AG04450 (cell line): ENCODE measurements around the gene RLBP1. TPM values are rescaled to one million over a fixed set of nuclear protein-coding genes. Genes with fewer than 3 reads are reported as not detected.

Source experiments
- CTCF ChIA-PET: fragments of 300-600, 350-600 bp; formaldehyde crosslinking; extraction: SDS; loops from one replicate; lab custom pipeline; 2022; ENCODE audit warnings: antibody characterized with exemption, inconsistent platforms; lab: Charles Lee
- POLR2A ChIA-PET: fragments of 350-600 bp; formaldehyde crosslinking; extraction: SDS; loops from one replicate; lab custom pipeline; 2021; ENCODE audit warnings: antibody characterized with exemption, inconsistent platforms; lab: Yijun Ruan, JAX
- DNase-seq: peaks from one replicate; pipeline ENCODE4 v3.0.0-alpha.2; 2011; ENCODE audit warnings: low read depth, low spot score
- H3K27ac ChIP-seq: one replicate; pipeline ENCODE4 v1.5.1; 2012; ENCODE audit warnings: low read depth, low read length, control low read depth
- H3K27me3 ChIP-seq: one replicate; pipeline ENCODE4 v1.6.0; 2012; ENCODE audit warnings: low read length; ENCODE audit not compliant: control insufficient read depth, insufficient read depth
- H3K4me3 ChIP-seq: 2 replicates; pipeline ENCODE4 v1.5.1; 2011; ENCODE audit warnings: mild to moderate bottlenecking, low read depth, low read length, control low read depth
- H3K9me3 ChIP-seq: 2 replicates; pipeline ENCODE4 v1.5.1; 2012; ENCODE audit warnings: low read length; ENCODE audit not compliant: control insufficient read depth, insufficient read depth
- polyA plus RNA-seq: library from polyadenylated mRNA; depleted of rRNA; stranded (reverse); fragments of >200 nt; gene quantifications from 2 replicates; pipeline ENCODE4 v1.2.3, GENCODE V29; 2011
- TF ChIP-seq, protein P1 (sequence below): IDR thresholded peaks from 2 replicates; pipeline ENCODE4 v1.5.1; 2011; ENCODE audit warnings: low read depth, low read length, control low read depth, inconsistent platforms

RLBP1 gene
- polyA plus RNA-seq, 1 experiment: not detected

- Histone ChIP-seq H3K27ac (no peak overlapping the region), H3K4me3 (no peak overlapping the region), H3K9me3 (no peaks in the 10 kb centered on the region), H3K27me3 (peaks cover 4% of the 10 kb centered on the region)
- POLR2A ChIA-PET: no interaction called here
- CTCF ChIA-PET: interaction anchor here (1.2 kb wide), 1 partner anchor 21 kb away, joined by 9 read pairs; no protein-coding TSS in a partner anchor
- no peak for DNase-seq
- TF ChIP-seq, protein P1, sequence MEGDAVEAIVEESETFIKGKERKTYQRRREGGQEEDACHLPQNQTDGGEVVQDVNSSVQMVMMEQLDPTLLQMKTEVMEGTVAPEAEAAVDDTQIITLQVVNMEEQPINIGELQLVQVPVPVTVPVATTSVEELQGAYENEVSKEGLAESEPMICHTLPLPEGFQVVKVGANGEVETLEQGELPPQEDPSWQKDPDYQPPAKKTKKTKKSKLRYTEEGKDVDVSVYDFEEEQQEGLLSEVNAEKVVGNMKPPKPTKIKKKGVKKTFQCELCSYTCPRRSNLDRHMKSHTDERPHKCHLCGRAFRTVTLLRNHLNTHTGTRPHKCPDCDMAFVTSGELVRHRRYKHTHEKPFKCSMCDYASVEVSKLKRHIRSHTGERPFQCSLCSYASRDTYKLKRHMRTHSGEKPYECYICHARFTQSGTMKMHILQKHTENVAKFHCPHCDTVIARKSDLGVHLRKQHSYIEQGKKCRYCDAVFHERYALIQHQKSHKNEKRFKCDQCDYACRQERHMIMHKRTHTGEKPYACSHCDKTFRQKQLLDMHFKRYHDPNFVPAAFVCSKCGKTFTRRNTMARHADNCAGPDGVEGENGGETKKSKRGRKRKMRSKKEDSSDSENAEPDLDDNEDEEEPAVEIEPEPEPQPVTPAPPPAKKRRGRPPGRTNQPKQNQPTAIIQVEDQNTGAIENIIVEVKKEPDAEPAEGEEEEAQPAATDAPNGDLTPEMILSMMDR: no peak
These were observed 6.0 kb upstream of the RLBP1 start for GRCh38 chr15:89227425-89227824.

DNA sequence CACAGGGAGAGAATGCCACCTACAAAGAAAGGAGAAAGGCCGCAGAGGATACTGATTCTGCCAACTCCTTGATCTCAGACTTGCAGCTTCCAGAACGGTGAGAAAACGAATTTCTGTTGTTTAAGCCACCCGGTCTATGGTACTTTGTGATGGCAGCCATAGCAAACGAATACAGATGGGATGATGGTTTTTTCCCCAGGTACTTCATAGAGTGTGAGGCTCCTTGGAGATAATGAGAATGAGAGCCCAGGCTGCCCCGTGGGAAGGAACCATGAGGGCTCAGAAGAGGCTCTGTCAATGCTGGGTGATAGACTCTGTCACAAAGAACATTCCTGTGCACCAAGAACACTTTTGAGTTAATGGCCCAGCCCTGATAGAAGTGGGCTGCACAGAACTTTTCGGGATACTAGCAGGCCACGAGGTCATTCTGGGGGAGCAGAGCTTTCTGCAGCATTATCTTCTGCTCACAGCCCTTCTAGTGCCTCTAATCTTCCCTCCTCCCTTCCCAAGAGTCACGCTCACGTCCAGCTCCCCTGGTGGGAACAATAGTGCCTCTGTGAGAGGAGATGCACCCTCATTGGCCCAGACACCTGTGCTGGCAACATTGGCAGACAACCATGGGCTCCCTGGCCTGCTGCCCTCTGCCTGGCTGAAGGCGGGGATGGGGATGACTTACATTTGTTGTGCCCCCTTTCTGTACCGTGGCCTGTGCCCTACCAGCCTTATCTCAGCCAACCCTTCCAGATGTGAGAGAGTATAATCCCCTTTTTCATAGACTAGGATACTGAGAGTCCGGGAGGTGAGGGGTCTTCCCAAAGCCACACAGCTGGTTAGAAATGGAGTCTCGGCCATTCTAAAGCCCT lies 5.2 kb upstream of the RLBP1 start:
- DNase-seq: no peak
- Histone ChIP-seq H3K4me3 (no peak overlapping the region), H3K27ac (no peak overlapping the region), H3K27me3 (peaks cover 9% of the 10 kb centered on the region), H3K9me3 (no peaks in the 10 kb centered on the region)
- POLR2A ChIA-PET: no interaction called here
- TF ChIP-seq, protein P1: no peak
- CTCF ChIA-PET: interaction anchor here (3.0 kb wide), 1 partner anchor 20 kb away, joined by 18 read pairs; no protein-coding TSS in a partner anchor

GRCh38 chr15:89225588-89225987 lies 4.2 kb upstream of the RLBP1 start:
- ChIA-PET POLR2A (no interaction called here), CTCF (interaction anchor here (3.0 kb wide), 1 partner anchor 19 kb away, joined by 18 read pairs; no protein-coding TSS in a partner anchor)
- no peak overlapping the region for H3K4me3 ChIP-seq
- no peaks in the 10 kb centered on the region for H3K9me3 ChIP-seq
- H3K27me3 ChIP-seq: peaks cover 12% of the 10 kb centered on the region
- TF ChIP-seq, protein P1: no peak
- no peak for DNase-seq
- H3K27ac ChIP-seq: no peak overlapping the region

GRCh38 chr15:89218531-89218930 lies 2.8 kb downstream of the RLBP1 start:
- Histone ChIP-seq H3K4me3 (no peak overlapping the region), H3K27me3 (peaks cover 45% of the 10 kb centered on the region), H3K9me3 (no peaks in the 10 kb centered on the region; the same call in 1 of the 2 replicates), H3K27ac (no peak overlapping the region)
- TF ChIP-seq, protein P1: no peak
- ChIA-PET POLR2A (no interaction called here), CTCF (interaction anchor here (3.7 to 4.6 kb wide), 2 partner anchors 12 kb away, joined by 29 to 48 read pairs; no protein-coding TSS in a partner anchor)
- DNase-seq: no peak

DNA sequence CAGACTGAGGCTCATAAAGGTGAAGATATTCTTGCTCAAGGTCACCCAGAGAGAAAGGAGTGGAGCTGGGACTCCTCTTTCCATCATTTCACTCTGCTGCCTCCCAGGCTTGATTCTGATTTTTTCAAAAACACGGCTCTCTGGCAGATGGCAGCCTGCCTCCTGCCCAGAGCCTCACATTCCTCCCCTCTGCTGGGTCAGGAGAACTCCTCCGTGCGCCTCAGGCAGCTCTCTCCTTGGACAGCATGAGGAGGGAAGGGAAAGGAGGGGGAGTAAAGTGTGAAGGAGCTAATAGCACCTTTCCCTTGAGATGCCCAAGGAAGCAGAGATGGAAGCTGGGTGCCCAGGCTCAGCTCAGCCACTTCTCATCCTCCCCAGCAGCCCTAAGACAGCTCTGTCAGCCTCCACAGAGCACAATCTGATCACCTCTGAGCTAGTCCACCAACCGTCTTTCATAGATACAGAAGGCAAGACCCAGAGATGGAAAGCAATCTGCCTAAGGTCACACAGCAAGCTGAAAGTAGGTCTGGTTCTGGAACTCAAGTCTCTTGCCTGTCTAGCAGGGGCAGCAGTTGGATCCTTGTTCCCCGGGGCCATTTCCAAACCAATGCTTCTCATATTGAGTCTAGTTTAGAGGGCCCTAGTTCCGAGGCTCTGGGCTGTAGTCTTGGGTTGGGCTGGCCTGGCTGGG lies 3.5 kb downstream of the RLBP1 start:
- Histone ChIP-seq H3K27ac (no peak overlapping the region), H3K4me3 (no peak overlapping the region), H3K9me3 (no peaks in the 10 kb centered on the region; the same call in 1 of the 2 replicates), H3K27me3 (peaks cover 43% of the 10 kb centered on the region)
- no peak for DNase-seq
- POLR2A ChIA-PET: no interaction called here
- TF ChIP-seq, protein P1: no peak
- CTCF ChIA-PET: interaction anchor here (3.7 kb wide), 1 partner anchor 11 kb away, joined by 48 read pairs; no protein-coding TSS in a partner anchor
